Measurements from ENCODE around the gene RFXANK. TPM values are rescaled to one million over a fixed set of nuclear protein-coding genes. Genes with fewer than 3 reads are reported as not detected.
A peak's percentile ranks its signal among the peaks of the same experiment; 100 is the strongest.

Gene RFXANK
- total RNA-seq, 1 experiment from 2014 or later: 78.7 TPM

DNA sequence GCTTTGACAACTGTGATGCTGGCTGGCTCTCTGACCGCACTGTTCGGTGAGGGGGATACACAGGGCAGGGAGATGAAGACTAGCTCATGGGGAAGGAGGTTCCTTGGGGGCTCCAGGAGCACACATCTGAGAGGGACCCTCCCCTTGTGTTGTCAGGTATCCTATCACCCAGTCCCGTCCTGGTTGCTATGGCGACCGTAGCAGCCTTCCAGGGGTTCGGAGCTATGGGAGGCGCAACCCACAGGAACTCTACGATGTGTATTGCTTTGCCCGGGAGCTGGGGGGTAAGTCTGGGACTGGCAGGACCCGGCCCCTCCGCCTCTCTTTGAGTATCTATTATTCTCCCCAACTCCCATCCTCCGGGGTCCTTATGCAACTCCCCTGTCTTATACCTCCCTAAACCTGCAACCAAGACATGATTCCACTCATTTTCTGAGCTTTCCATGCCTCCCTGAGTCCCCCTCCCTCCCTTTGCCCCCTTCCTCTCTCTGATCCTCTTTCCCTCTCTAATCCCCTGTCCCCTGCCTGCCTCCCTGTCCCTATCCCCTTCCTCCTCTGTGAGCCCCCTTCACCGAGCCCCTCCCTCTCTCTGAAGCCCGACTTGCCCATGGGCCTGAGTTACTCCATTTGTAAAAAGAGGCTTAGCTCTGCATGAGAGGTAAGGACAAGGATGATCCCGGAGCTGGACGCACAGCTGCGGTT lies 32.2 kb downstream of the RFXANK start:
- TF ChIP-seq NFATC4 (CRISPR knock-in tag; IDR thresholded peaks at IDR 0.05): no peak
- TF ChIP-seq, protein P1, sequence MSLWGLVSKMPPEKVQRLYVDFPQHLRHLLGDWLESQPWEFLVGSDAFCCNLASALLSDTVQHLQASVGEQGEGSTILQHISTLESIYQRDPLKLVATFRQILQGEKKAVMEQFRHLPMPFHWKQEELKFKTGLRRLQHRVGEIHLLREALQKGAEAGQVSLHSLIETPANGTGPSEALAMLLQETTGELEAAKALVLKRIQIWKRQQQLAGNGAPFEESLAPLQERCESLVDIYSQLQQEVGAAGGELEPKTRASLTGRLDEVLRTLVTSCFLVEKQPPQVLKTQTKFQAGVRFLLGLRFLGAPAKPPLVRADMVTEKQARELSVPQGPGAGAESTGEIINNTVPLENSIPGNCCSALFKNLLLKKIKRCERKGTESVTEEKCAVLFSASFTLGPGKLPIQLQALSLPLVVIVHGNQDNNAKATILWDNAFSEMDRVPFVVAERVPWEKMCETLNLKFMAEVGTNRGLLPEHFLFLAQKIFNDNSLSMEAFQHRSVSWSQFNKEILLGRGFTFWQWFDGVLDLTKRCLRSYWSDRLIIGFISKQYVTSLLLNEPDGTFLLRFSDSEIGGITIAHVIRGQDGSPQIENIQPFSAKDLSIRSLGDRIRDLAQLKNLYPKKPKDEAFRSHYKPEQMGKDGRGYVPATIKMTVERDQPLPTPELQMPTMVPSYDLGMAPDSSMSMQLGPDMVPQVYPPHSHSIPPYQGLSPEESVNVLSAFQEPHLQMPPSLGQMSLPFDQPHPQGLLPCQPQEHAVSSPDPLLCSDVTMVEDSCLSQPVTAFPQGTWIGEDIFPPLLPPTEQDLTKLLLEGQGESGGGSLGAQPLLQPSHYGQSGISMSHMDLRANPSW (CRISPR knock-in tag; conservative IDR thresholded peaks at IDR 0.05; ENCODE audit: low read depth): no peak
- no peak for TF ChIP-seq JAZF1 (CRISPR knock-in tag; IDR thresholded peaks at IDR 0.05)
- TF ChIP-seq, protein P2, sequence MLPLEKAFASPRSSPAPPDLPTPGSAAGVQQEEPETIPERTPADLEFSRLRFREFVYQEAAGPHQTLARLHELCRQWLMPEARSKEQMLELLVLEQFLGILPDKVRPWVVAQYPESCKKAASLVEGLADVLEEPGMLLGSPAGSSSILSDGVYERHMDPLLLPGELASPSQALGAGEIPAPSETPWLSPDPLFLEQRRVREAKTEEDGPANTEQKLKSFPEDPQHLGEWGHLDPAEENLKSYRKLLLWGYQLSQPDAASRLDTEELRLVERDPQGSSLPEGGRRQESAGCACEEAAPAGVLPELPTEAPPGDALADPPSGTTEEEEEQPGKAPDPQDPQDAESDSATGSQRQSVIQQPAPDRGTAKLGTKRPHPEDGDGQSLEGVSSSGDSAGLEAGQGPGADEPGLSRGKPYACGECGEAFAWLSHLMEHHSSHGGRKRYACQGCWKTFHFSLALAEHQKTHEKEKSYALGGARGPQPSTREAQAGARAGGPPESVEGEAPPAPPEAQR (CRISPR knock-in tag; IDR thresholded peaks at IDR 0.05): no peak
- TF ChIP-seq, protein P3, sequence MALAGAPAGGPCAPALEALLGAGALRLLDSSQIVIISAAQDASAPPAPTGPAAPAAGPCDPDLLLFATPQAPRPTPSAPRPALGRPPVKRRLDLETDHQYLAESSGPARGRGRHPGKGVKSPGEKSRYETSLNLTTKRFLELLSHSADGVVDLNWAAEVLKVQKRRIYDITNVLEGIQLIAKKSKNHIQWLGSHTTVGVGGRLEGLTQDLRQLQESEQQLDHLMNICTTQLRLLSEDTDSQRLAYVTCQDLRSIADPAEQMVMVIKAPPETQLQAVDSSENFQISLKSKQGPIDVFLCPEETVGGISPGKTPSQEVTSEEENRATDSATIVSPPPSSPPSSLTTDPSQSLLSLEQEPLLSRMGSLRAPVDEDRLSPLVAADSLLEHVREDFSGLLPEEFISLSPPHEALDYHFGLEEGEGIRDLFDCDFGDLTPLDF (CRISPR knock-in tag; IDR thresholded peaks at IDR 0.05): no peak
- TF ChIP-seq ZNF396 (CRISPR knock-in tag; IDR thresholded peaks at IDR 0.05; ENCODE audit: borderline replicate concordance): no peak
- TF ChIP-seq, protein P4, sequence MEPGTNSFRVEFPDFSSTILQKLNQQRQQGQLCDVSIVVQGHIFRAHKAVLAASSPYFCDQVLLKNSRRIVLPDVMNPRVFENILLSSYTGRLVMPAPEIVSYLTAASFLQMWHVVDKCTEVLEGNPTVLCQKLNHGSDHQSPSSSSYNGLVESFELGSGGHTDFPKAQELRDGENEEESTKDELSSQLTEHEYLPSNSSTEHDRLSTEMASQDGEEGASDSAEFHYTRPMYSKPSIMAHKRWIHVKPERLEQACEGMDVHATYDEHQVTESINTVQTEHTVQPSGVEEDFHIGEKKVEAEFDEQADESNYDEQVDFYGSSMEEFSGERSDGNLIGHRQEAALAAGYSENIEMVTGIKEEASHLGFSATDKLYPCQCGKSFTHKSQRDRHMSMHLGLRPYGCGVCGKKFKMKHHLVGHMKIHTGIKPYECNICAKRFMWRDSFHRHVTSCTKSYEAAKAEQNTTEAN (CRISPR knock-in tag; IDR thresholded peaks at IDR 0.05): no peak
- TF ChIP-seq MYBL2 (CRISPR knock-in tag; IDR thresholded peaks at IDR 0.05): no peak
- Mint-ChIP-seq H3K27ac (no peak overlapping the region), H3K4me3 (peak overlapping the region; percentile 60), H3K27me3 (ENCODE audit: low read depth) (peaks cover 45% of the 10 kb centered on the region), H3K4me1 (peaks cover 2% of the 10 kb centered on the region), H3K9me3 (no peaks in the 10 kb centered on the region), H3K36me3 (no peaks in the 10 kb centered on the region)
- ATAC-seq (peak; percentile 25), DNase-seq (ENCODE audit: low spot score) (no peak)
- ChIA-PET POLR2A (interaction anchor here (0.5 to 2.0 kb wide), 4 partner anchors 21 to 902 kb away, joined by 3 to 6 read pairs (median 4); partner anchors contain the start of gene NR2C2AP), CTCF (interaction anchor here (0.5 to 2.2 kb wide), 22 partner anchors 9 to 732 kb away, joined by 4 to 29 read pairs (median 8); partner anchors contain the start of genes BORCS8, MEF2B, NR2C2AP and RFXANK)

DNA sequence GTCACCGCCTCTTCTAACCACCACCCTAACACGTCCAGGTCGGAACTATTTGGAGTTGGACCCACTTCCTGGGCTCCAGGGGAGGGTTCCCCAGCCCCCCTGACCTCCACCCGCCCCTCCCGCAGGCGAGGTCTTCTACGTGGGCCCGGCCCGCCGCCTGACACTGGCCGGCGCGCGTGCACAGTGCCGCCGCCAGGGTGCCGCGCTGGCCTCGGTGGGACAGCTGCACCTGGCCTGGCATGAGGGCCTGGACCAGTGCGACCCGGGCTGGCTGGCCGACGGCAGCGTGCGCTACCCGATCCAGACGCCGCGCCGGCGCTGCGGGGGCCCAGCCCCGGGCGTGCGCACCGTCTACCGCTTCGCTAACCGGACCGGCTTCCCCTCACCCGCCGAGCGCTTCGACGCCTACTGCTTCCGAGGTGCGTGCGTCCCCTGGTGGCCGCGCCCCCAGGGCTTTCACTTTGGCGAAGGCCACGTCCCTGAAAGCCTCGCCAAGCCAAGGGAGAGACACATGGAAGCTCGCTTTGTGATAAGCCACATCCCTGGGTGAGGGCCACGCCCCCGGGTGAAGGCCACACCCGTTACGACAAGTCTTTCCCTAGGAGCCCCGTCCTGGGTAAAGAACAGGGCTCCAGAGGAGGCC lies 32.9 kb downstream of the RFXANK start:
- ChIA-PET CTCF (interaction anchor here (0.5 to 2.2 kb wide), 42 partner anchors 9 to 731 kb away, joined by 3 to 29 read pairs (median 4); partner anchors contain the start of genes BORCS8, GATAD2A, MAU2 and MEF2B), POLR2A (interaction anchor here (0.5 to 2.0 kb wide), 4 partner anchors 22 to 901 kb away, joined by 3 to 6 read pairs (median 4); partner anchors contain the start of gene NR2C2AP)
- Mint-ChIP-seq H3K27ac (no peak overlapping the region), H3K9me3 (no peaks in the 10 kb centered on the region), H3K36me3 (no peaks in the 10 kb centered on the region), H3K4me3 (peak overlapping the region; percentile 65), H3K27me3 (ENCODE audit: low read depth) (peaks cover 46% of the 10 kb centered on the region), H3K4me1 (peaks cover 2% of the 10 kb centered on the region)
- ATAC-seq (peak; percentile 86), DNase-seq (ENCODE audit: low spot score) (peak; percentile 90)
- TF ChIP-seq GRHL2 (CRISPR knock-in tag; IDR thresholded peaks at IDR 0.05; ENCODE audit: insufficient replicate concordance, severe bottlenecking): no peak
- no peak for TF ChIP-seq CBFB (CRISPR knock-in tag; IDR thresholded peaks at IDR 0.05; ENCODE audit: low read depth)
- TF ChIP-seq, protein P5, sequence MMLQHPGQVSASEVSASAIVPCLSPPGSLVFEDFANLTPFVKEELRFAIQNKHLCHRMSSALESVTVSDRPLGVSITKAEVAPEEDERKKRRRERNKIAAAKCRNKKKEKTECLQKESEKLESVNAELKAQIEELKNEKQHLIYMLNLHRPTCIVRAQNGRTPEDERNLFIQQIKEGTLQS (CRISPR knock-in tag; conservative IDR thresholded peaks at IDR 0.05): no peak
- TF ChIP-seq, protein P6, sequence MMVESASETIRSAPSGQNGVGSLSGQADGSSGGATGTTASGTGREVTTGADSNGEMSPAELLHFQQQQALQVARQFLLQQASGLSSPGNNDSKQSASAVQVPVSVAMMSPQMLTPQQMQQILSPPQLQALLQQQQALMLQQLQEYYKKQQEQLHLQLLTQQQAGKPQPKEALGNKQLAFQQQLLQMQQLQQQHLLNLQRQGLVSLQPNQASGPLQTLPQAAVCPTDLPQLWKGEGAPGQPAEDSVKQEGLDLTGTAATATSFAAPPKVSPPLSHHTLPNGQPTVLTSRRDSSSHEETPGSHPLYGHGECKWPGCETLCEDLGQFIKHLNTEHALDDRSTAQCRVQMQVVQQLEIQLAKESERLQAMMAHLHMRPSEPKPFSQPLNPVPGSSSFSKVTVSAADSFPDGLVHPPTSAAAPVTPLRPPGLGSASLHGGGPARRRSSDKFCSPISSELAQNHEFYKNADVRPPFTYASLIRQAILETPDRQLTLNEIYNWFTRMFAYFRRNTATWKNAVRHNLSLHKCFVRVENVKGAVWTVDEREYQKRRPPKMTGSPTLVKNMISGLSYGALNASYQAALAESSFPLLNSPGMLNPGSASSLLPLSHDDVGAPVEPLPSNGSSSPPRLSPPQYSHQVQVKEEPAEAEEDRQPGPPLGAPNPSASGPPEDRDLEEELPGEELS (CRISPR knock-in tag; IDR thresholded peaks at IDR 0.05): peak; percentile 88
- TF ChIP-seq NFATC4 (CRISPR knock-in tag; IDR thresholded peaks at IDR 0.05): no peak
- TF ChIP-seq KAT7 (CRISPR knock-in tag; IDR thresholded peaks at IDR 0.05; ENCODE audit: borderline replicate concordance): 0 out of 2 replicates have a peak, but pooled peaks have one; percentile 22
- no peak for TF ChIP-seq TEAD4 (CRISPR knock-in tag; IDR thresholded peaks at IDR 0.05)
- TF ChIP-seq OVOL2 (CRISPR knock-in tag; IDR thresholded peaks at IDR 0.05; ENCODE audit: borderline replicate concordance): no peak
- TF ChIP-seq, protein P7, sequence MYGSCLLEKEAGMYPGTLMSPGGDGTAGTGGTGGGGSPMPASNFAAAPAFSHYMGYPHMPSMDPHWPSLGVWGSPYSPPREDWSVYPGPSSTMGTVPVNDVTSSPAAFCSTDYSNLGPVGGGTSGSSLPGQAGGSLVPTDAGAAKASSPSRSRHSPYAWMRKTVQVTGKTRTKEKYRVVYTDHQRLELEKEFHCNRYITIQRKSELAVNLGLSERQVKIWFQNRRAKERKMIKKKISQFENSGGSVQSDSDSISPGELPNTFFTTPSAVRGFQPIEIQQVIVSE (CRISPR knock-in tag; IDR thresholded peaks at IDR 0.05; ENCODE audit: borderline replicate concordance): no peak
- no peak for TF ChIP-seq SOX15 (CRISPR knock-in tag; IDR thresholded peaks at IDR 0.05)
- peak; percentile 86 for TF ChIP-seq SP1 (CRISPR knock-in tag; conservative IDR thresholded peaks at IDR 0.05)
- TF ChIP-seq ZNF121 (CRISPR knock-in tag; IDR thresholded peaks at IDR 0.05): peak; percentile 93
- TF ChIP-seq NFE2L1 (CRISPR knock-in tag; IDR thresholded peaks at IDR 0.05): peak; percentile 89; the same call in 1 of the 2 replicates
- no peak for TF ChIP-seq FOXJ3 (CRISPR knock-in tag; IDR thresholded peaks at IDR 0.05; ENCODE audit: borderline replicate concordance)
